SU-DHL-6 (cell line): Measurements from ENCODE around the gene CXCL6.

Experiments
- H2AFZ ChIP-seq: fragments of 200-600 bp; sonication (generic); 2 replicates; pipeline ENCODE4 v1.6.1; 2014; ENCODE audit warnings: low read depth, mild to moderate bottlenecking, moderate library complexity, mixed read lengths, antibody characterized with exemption, low read length; ENCODE audit not compliant: severe bottlenecking
- H3F3A ChIP-seq: fragments of 200-600 bp; shearing (Covaris generic); 2 replicates; pipeline ENCODE4 v1.6.0; 2016; ENCODE audit warnings: antibody characterized with exemption, mild to moderate bottlenecking; ENCODE audit not compliant: insufficient read depth
- H3K27ac ChIP-seq: fragments of 200-600 bp; sonication (generic); 2 replicates; pipeline ENCODE4 v1.5.1; 2016; ENCODE audit warnings: low read depth, mild to moderate bottlenecking, low read length, moderate library complexity, mixed read lengths
- H3K27me3 ChIP-seq: fragments of 200-600 bp; sonication (generic), shearing (Covaris generic); 2 replicates; pipeline ENCODE4 v1.6.0; 2014; ENCODE audit warnings: mild to moderate bottlenecking, low read length
- H3K36me3 ChIP-seq: fragments of 200-600 bp; sonication (generic); 2 replicates; pipeline ENCODE4 v1.6.1; 2014; ENCODE audit warnings: mild to moderate bottlenecking, low read length, mixed read lengths
- H3K4me2 ChIP-seq: fragments of 300-600, 200-600 bp; shearing (Covaris generic), sonication (generic); 2 replicates; pipeline ENCODE4 v1.6.0; 2014; ENCODE audit warnings: low read length, low read depth, mild to moderate bottlenecking; ENCODE audit not compliant: poor library complexity, severe bottlenecking
- H3K4me3 ChIP-seq: fragments of 200-600 bp; sonication (generic); 2 replicates; pipeline ENCODE4 v1.5.1; 2014; ENCODE audit warnings: antibody characterized with exemption, low read length, mild to moderate bottlenecking, mixed read lengths; ENCODE audit not compliant: insufficient read depth, poor library complexity, severe bottlenecking
- H3K79me2 ChIP-seq: fragments of 200-600 bp; sonication (generic); 2 replicates; pipeline ENCODE4 v1.6.1; 2014; ENCODE audit warnings: mild to moderate bottlenecking, low read length, moderate library complexity; ENCODE audit not compliant: insufficient read depth
- H3K9ac ChIP-seq: fragments of 200-600 bp; sonication (generic); 2 replicates; pipeline ENCODE4 v1.7.0; 2014; ENCODE audit warnings: mild to moderate bottlenecking, low read length
- H3K9me2 ChIP-seq: fragments of 200-600 bp; sonication (generic); replicated peaks from 2 replicates; pipeline ENCODE4 v1.6.1; 2014; ENCODE audit warnings: low read length; ENCODE audit not compliant: insufficient read depth
- H3K9me3 ChIP-seq: fragments of 200-600 bp; sonication (generic); 2 replicates; pipeline ENCODE4 v1.6.1; 2014; ENCODE audit warnings: low read length, mixed read lengths; ENCODE audit not compliant: insufficient read depth
- H4K20me1 ChIP-seq: fragments of 200-600 bp; sonication (generic); 2 replicates; pipeline ENCODE4 v1.6.1; 2014; ENCODE audit warnings: low read depth, mild to moderate bottlenecking, antibody characterized with exemption, low read length, moderate library complexity, mixed read lengths
- CTCF ChIP-seq: fragments of 200-600 bp; sonication (generic); IDR thresholded peaks from one replicate; pipeline ENCODE4 v1.5.1; 2017; ENCODE audit warnings: antibody characterized with exemption, mild to moderate bottlenecking, low read length, moderate library complexity; ENCODE audit not compliant: insufficient read depth, poor library complexity, severe bottlenecking
- EZH2phosphoT487 ChIP-seq: fragments of 200-600 bp; sonication (generic), shearing (Covaris generic); conservative IDR thresholded peaks from 2 replicates; pipeline ENCODE4 v1.6.1; 2018; ENCODE audit warnings: mild to moderate bottlenecking, antibody characterized with exemption, low read length, moderate library complexity, mixed read lengths

Gene CXCL6

GRCh38 chr4:73839715-73840114 is 3.2 kb downstream of the CXCL6 start:
- Histone ChIP-seq H4K20me1 (no peaks in the 10 kb centered on the region), H3K9me3 (no peaks in the 10 kb centered on the region), H3K9me2 (no peaks in the 10 kb centered on the region), H2AFZ (no peak overlapping the region), H3K4me3 (no peak overlapping the region), H3K4me2 (no peak overlapping the region), H3F3A (no peaks in the 10 kb centered on the region), H3K79me2 (no peaks in the 10 kb centered on the region), H3K9ac (no peak overlapping the region), H3K27me3 (no peaks in the 10 kb centered on the region), H3K36me3 (no peaks in the 10 kb centered on the region), H3K27ac (no peak overlapping the region)
- TF ChIP-seq CTCF (no peak), EZH2phosphoT487 (no peak)

GRCh38 chr4:73841243-73841925 is 4.9 kb downstream of the CXCL6 start:
- Histone ChIP-seq H4K20me1 (no peaks in the 10 kb centered on the region), H3K9ac (no peak overlapping the region), H3K9me3 (no peaks in the 10 kb centered on the region), H3K79me2 (no peaks in the 10 kb centered on the region), H3K9me2 (no peaks in the 10 kb centered on the region), H3K27me3 (no peaks in the 10 kb centered on the region), H3K4me3 (no peak overlapping the region), H3K27ac (no peak overlapping the region), H3F3A (no peaks in the 10 kb centered on the region), H2AFZ (no peak overlapping the region), H3K4me2 (no peak overlapping the region), H3K36me3 (no peaks in the 10 kb centered on the region)
- TF ChIP-seq CTCF (no peak), EZH2phosphoT487 (no peak)

GRCh38 chr4:73842696-73843095 is 6.2 kb downstream of the CXCL6 start:
- Histone ChIP-seq H3K9me3 (no peaks in the 10 kb centered on the region), H3K4me2 (no peak overlapping the region), H3K27me3 (no peaks in the 10 kb centered on the region), H3F3A (no peaks in the 10 kb centered on the region), H3K9me2 (no peaks in the 10 kb centered on the region), H2AFZ (no peak overlapping the region), H3K27ac (no peak overlapping the region), H3K36me3 (no peaks in the 10 kb centered on the region), H3K79me2 (no peaks in the 10 kb centered on the region), H3K4me3 (no peak overlapping the region), H3K9ac (no peak overlapping the region), H4K20me1 (no peaks in the 10 kb centered on the region)
- TF ChIP-seq EZH2phosphoT487 (no peak), CTCF (no peak)
